Daoy (cell line): ENCODE measurements around the gene CROCC2. TPM values are rescaled to one million over a fixed set of nuclear protein-coding genes. Genes with fewer than 3 reads are reported as not detected.

Experiments used
- DNase-seq: peaks from one replicate; pipeline ENCODE4 v3.0.0-alpha.2; 2015; ENCODE audit warnings: low read depth
- total RNA-seq: library from RNA; depleted of rRNA; stranded (reverse); fragments of >200 nt; shearing (Covaris generic); gene quantifications from 2 replicates; pipeline ENCODE4 v1.2.3, GENCODE V29; 2014

CROCC2 gene
- total RNA-seq, 1 experiment from 2014 or later, result not detected

DNA sequence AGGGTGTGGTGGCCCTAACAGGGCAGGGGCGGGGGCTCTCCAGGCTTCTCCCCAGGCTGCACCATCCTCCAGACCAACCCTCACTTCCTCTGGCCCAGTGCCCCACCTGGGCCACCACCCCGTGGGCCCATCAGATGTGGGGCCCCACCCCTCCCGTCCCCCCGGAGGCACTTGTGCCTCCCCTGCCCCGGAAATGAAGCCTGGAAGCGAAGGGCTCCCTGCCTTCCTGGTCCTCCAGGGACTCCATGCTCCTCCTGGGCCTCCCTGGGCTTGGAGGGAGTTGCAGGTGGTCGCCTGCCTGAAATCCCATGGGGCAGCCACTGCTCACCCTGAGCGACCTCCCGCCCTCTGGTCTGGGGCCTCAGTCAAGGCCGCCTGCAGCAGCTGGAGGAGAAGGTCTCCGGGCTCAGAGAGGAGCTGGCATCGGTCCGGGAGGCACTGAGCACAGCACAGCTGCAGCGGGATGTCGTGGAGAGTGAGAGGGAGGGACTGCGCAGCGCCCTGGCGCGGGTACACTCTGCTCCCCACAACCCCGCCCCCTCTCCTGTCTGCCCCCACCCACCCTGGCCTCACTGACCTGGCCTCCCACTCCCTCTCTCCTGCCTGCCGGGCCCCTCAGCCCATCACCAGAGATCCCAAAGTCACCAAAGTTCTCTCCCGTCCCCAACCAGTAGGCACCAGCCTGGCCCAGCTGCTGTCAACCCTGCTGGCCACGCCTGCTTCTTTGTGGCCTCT is 28.0 kb downstream of the CROCC2 start:
- no peak for DNase-seq

DNA sequence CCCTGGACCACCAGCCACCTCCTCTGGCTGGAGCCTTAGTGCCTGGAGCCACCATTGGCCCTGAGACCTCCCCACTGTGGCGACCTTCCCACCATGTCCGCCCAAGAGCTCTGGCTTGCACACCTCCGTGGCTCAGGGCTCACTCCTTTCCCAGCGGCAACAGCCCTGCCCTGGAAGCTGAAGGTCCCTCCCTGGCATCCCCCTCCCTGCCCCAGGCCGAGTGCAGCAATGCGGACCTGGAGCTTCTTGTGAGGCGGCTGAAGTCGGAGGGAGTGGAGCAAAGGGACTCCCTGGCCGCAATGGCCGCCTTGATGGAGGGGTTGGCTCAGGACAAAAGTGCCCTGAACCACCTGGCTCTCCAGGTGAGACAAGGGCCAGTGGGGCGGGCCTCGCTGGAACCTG is 28.6 kb downstream of the CROCC2 start:
- peak; percentile 1 for DNase-seq

DNA sequence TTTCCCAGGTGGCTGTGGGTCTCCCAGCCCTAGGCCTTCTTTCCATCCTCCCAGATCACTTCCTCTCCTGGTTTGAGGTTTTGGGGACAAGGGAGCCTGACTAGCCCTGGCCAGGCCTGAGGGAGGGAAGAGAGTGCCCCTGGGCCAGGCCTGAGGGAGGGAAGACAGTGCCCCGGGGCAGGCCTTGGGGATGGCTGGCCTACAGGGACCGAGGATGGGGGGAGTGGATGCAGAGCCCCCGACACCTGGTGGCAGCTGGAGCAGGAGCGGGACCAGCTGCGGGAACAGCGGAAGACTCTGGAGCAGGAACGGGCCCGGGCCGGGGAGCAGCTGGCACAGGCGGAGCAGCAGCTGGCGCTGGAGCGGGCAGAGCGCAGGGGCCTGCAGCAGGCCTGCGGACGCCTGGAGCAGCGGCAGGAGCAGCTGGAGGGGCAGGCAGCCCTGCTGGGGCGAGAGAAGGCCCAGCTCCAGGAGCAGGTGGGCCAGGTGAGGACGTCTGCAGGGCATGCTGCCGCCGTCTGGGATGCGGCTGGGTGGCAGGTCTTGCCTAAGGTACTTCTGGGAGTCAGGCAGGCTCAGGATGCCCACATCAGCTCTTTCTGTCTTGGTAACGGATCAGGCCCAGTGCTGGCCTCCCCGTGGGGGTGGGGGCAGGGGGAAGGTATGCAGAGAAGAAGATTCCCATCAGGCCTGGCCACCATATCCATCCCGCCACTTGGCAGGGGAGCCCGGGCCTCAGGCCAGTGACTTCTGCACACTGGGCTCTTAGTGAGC is 29.2 kb downstream of the CROCC2 start:
- DNase-seq, result peak; percentile 0

DNA sequence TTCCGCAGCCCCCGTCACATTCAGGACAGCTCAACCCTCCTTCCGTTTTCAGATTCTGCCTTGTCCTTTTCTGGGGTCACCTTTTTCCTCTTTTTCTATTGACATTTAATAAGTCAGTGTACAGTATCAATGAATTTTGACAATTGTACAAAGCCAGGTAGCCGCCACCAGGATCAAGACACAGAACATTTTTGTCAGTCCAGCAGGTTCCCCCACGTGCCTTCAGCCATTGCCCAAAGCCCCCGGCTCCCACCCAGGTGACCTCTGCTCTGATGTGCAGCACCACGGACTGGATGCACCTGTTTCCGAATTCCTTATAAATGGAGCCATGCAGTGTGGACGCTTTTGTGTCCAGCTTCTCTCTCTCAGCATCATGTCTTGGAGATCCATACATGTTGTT is 30.0 kb downstream of the CROCC2 start:
- no peak for DNase-seq

DNA sequence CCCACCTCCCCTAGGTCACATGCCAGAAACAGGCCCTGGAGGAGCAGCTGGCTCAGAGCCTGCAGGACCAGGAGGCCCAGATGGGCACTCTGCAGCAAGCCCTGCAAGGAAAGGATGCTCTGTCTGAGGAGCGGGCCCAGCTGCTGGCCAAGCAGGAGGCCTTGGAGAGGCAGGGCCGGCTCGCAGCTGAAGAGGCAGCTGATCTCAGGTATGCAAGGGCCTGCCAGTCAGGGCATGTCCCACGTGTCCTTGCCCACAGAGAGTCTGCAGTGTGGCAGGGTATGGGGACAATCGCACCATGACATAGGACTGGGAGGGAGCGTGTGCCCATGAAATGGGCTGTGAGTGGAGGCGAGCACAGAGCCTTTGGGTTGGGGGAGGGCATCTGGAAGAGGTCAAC is 39.9 kb downstream of the CROCC2 start:
- no peak for DNase-seq

DNA sequence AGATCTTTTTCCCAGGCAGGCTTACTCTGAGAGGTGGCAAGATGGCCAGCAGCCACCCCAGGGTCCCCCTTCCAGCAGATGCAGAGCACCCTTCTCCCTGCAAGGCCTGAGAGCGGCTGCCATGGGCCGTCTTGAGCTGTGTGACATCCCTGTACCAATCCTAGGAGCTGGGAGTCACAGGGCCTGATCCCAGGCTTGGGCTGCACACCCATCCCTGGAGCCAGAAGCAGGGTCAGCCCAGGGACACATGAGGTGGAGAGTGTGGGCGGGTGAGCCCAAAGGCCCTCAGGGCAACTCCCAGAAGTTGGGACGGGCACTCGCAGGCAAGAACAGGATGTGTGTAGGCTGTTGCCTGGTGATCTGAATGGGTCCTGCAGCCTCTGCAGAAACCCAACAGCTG is 40.5 kb downstream of the CROCC2 start:
- DNase-seq, result peak; percentile 41

DNA sequence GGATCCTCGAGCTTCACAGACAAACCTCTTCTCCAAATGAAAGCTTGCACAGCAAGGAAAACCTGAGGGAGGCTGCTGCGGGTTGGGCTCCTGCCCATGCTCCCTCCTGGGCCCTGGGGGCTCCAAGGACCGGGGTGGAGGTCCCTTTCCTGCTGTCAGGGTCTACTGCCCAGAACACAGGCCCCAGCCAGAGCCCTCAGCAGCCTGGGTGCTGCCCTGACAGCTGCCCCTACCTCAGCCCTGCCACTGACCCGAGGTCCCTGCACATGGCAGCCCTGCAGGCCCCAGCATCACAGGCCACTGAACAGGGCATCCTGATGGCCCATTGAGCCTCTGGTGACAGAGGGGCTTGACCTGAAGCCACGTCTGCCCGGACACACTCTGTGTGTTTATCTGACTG is 41.0 kb downstream of the CROCC2 start:
- no peak for DNase-seq

DNA sequence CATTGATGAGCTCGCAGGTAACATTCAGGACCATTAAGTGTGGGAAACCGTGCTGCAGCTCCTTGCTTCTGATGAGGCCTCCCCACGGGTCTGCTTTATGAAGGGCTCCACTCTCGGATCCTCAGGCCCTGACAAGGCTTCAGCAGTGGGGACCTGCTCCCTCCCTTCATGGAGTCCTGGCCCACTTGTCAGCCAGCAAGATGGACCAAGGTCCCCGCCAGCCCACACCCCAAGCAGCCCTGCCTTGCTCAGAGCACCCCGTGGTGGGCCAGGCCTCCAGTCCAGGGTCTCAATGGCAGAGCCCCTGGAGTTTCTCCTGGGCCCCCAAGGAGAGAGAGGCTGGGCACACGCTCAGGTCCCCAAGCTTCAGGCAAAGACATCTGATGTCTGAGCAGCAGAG is 41.5 kb downstream of the CROCC2 start:
- DNase-seq, result no peak

DNA sequence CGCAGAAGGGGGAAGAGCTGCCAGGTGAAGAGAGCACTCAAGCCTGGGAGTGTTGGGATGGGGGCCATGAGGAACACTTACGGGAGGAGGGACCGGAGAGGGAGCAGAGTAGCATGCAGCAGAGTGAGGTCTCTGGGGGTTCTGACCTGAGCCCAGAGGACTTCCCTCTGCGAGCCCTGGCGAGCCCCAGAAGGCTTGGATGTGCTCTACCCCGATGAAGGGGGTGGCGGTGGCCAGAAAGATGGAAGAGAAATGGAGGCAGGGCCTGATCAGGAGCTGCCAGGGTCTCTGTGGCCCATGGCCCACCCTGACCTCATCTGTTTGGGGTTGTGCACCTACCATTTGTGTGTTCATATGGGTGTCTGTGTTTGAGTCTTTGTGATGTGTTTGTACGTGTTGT is 42.0 kb downstream of the CROCC2 start:
- DNase-seq, result no peak

DNA sequence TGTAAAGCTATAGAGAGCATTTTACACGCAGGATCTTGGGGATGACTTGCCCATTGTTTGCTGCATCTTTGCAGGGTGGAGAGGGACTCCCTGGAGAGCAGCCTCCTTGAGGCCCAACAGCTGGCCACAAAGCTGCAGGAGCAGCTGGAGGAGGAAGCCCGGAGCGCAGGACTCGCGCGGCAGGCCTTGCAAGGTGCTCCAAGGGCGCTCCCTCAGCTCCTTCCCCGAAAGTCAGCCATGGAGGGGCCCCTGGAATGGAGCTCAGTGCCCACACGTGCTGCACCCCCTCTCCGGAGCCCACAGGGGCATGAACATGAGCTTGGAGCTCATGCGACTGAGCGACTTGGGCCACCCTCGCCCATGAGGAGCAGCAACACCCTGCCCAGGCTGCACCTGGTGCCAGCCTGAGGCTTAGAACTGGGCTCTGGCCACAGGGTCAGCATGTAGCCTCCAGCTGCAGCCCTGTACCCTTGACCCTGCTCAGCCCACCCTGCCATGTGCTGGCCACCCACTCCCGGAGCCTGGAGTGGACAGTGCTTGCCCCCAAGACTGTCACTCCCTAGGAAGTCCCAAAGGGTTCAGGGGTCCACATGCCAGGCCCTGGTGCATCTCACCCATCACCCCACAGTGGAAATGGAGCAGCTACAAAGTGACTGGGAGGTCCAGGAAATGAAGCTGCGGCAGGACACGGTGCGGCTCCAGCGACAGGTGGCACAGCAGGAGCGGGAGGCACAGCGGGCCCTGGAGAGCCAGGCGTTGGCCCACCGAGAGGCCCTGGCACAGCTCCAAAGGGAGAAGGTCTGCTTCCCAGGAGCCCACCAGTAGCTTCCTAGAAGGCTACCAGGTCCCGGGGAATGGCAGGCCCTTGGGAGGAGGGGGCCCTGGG is 43.0 kb downstream of the CROCC2 start:
- DNase-seq, result no peak

DNA sequence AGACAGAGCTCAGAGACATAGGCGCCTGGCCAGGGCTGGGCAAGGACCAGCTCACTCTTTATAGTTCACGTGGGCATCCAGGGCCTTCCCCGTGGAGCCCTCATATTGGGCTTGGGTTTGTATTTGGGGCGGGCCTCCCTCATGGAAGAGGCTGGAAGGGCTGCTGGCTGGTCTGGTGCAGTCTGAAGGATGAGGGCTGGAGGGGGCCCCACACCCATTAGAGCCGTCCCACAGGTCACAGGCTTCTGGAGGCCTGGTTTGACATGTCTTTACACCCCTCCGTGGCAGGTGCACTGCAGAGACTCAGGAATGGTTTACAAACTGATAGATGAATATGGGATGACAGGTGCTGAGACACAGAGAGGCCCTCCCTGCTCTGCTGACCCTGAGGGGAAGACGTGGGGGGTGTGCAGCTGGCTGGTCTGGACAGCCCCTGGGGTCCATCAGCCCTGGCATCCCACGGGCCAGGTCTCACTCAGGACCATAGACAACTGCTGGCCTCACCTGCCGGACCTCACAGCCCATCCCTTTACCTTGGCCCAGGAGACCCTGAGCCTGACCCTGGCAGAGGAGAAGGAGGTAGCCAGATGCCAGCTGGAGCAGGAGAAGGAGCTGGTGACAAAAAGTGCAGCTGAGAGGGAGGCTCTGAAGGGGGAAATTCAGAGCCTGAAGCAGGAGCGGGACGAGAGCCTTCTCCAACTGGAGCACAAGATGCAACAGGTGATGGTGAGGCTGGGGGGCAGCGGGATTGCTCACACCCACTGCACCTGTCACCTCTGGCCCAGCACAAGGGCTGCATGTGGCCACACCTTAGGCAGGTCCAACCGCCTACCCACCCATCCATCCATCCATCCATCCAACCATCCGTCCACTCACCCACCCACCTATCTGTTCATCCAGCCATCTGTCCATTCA is 43.9 kb downstream of the CROCC2 start:
- DNase-seq, result no peak

DNA sequence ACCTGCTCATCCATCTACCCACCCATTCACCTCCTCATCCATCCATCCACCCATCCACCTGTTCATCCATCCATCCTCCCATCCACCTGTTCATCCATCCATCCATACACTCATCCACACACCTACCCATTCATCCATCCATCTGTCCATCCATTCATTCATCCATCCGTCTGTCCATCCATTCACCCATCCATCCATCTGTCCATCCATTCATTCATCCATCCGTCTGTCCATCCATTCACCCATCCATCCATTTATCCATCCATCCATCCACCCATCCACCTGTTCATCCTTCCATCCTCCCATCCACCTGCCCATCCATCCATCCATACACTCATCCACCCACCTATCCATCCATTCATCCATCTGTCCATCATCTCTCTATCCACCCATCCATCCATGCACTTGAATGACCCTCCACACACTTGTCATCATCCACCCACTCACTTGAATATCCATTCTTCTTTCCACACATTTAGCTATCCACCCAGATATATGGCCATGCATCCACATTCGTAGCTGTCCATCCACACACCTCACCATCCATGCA is 45.0 kb downstream of the CROCC2 start:
- no peak for DNase-seq

DNA sequence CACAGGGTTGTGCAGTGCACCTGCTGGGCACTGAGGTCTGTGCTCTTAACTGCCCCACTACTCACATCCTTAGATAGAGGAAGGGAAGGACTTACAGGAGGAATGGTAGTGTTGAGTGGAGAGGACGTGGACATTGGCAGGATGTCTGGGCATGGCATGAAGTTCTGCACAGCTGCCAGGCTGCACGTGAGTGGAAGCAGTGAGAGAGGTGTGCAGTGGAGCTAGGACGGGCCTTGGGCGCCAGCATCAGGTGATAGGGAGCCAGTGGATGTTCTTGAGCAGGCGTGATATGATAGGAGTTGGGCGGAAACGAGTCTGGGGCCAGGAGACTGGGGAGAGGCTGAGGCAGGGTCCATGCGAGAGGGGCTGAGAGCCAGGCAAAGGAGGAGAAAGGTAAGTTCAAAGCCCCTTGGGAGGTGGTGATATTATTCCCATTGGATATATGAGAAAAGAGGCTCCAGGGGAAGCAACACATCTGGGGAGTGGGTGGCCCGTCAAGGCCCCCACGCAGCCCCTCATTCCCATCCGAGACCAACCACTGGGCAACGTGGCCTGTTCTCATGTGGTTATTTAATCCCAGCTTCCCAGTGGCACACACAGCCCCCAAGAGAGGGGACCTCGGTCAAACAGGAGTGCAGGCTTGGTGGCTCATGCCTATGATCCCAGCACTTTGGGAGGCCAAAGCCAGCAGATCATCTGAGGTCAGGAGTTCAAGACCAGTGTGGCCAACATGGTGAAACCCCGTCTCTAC is 46.5 kb downstream of the CROCC2 start:
- no peak for DNase-seq

DNA sequence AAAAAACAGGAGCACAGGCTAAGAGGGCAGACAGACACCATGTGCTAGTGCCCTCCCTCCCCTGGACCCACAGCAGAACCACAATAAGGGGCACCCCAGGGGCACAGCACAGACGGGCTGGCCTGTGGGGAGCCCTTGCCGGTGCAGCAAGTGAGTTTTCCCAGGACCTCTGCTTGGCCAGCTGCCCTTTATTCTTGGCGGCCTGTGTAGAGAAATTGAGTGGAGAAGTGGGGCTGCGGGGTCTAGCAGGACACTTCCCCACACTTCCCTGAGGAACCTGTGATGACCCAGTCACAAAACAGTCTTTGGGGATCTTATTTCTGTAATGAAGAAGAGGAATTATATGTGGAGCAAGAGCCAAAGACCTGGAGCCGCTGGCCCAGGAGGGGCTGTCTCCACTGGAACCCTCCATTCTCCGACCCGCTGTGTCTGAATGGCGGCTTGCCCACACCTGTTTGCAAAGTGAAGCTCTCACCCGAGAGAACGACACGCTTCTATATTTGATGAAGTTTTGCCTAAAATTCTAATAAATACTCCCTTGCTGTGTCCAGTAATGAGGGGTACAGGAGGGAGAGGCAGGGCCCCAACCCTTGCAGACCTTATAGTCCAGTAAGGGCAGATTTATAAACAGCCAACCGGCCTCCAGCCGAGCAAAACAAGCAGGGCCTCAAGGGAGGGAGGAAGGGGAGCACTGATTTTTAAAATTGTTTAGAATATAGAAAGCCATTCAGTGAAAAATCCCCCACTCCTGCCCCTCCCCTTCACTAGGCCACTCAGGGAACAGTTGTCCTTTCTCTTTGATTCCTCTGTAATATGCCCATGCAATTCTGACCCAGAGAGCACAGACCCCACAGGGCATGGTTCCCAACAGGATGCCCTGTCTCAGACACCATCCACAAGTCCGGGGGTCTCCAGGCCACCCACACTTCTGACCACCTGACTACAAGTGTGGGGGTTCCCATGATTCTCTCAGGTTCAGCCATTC is 47.6 kb downstream of the CROCC2 start:
- no peak for DNase-seq

DNA sequence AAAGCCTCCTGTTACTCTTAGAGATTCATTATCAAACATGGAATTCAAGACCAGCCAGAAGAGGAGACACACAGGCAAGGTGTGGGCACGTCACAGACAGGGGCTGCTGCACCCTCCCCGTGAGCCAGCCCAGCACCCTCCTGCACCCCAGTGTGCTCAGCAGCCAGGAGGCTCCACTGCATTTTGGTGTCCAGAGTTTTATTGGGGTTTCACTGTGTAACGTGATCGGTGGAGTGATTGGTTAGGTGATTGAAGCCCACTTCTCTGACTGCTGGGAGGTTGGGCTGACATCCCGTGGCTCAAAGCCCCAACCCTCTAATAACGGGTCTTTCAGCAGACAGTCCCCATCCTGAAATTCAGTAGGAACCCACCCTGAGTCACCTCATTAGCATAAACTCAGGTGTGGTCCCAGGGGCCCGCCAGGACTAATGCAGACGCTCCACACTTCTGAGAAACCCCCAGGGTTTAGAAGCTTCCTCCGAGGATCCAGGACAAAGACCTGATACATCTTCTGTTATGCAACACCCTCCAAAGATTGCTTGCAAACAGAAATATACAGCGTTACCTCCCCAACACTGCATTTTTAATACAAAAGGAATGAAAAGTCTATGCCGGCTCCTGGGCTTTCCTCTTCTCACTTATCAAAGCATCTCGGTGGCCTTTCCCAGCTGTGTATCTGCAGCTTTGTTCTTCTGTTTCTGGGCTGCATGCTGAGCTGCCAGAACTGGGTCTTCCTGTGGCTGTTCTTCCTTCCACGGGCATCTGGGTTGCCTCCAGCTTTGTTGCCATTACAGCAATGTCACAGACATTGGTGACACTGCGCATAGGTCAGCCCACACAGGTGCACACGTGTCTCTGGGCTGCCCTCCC is 48.5 kb downstream of the CROCC2 start:
- no peak for DNase-seq

DNA sequence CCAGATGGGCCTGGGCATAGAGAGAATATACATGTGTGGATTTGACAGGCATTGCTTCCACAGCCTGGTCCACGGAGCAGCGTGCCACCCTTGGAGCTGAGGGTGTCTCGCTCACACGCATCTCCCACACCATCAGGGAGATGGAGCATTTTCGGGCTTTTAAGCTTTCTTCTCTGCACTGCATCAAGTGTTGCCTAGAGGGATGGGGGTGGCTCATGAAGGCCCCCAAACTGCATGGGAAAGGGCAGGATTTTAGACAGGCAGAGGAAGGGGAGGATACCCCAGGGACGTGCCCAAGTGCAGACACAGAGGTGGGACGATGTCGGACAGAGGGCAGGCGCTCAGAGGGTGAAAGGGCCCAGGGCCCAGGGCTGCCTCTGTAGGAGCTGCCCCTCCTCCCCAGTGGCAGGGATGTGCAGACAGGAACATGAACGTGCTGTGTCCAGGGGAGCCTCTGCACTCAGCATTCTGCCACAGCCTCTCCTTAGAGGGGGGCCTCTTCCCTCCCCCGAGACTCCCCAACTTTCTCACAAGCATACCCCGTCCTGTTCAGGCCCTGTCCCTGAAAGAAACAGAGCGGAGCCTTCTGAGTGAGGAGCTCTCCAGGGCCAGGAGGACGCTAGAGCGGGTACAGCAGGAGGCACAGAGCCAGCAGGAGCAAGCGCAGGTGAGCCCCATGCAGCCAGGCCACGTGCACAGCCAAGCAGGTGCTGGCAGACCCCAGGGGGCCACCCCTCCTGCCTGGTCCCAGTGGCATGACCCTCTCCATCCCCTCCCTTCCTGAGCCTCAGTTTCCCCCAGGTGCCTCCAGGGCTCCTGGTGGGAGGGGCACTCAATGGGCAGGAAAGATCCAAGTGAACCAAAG is 49.4 kb downstream of the CROCC2 start:
- no peak for DNase-seq
